Activated T-cell treated with anti-CD3 and anti-CD28 coated beads for 48 hours (primary cell): ENCODE results near the gene OSTN.
"Not testable (repeated sequence)": the region's sequence is repeated elsewhere in the genome, so short reads cannot be mapped to it uniquely, and the experiment has no call there.

Source experiments
- DNase-seq: peaks from one replicate; pipeline ENCODE4 v3.0.0-alpha.2; 2020; ENCODE audit warnings: low read depth

The OSTN gene

DNA sequence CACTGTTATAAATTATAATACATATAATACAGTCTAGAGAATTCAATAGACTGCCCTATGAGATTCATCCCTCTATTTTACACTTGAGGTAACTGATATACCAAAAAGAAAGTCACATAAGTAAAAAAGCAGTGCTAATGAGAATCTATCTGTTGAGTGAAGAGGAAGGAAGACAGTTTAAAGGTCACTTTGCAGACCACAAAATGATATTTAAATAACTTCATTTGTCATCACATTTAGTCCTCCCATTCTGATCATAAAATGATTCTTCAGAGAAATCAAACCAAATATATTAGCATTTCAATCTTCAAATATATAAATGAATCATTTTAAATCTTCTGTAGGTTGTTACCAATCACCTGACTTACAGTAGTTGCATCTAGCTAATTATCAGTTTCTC lies 69.7 kb downstream of the OSTN start:
- DNase-seq, result no peak

DNA sequence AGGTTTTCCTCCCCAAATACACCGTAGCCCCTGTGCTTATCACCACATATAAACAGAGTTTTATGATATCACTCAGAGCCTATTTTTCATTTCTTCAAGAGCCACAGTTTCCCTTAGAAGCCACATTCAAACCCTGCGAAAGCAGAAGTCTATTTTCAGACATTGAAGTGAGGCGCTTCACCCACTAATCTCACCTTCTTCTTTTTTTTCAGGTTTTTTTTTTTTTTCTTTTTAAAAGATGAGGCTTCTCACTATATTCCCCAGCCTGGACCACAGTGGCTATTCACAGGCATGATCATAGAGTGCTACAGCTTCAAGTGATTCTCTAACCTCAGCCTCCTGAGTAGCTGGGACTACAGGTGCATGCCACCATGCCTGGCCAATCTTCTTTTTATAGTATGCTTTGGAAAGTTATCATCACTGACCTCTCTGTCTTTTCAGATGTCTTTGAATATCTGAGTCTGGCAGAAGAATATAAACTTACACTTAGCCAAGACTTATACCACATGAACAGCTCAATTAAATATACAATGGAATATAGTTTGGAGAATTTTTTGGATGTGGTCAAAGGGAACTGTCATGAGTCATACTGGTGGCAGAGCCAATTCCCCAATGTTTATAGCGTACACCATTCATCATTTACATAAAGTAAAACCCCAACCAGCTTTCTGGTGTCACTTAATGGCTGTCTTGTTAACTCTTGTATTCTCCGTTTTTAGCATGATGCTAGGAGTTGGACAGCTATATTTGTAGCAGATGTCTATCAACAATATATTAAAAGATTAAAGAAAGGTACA lies 70.4 kb downstream of the OSTN start:
- DNase-seq, result no peak

DNA sequence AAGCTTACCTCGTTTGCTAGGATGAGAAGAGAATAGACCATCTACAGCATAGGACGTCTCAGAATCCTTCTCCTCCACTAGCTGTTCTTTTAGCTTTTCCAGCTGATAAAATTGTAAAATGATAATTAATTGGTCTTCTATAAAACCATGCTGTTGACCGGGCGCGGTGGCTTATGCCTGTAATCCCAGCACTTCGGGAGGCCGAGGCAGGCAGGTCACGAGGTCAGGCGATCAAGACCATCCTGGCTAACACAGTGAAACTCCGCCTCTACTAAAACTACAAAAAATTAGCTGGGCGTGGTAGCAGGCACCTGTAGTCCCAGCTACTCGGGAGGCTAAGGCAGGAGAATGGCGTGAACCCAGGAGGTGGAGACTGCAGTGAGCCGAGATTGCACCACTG lies 76.2 kb downstream of the OSTN start:
- DNase-seq, result not testable (repeated sequence)

DNA sequence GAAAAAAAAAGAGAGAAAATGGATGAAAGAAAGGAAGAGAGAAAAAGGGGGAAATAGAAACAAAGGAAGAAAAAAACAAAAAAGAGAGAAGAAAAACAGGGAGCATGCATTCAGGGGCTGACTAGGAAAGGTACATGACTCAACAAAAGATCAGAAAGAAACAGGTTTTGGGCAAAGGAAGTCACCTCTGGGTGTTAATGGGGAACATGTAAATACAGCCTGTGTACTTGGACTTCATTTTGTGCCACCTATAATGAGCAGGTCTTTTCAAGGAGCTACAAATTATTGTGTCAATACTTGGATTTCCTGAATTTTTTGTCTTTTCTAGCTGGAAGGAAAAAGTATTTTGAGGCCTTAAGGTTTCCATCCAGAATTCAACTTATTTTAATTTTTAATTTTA lies 76.7 kb downstream of the OSTN start:
- DNase-seq, result no peak

DNA sequence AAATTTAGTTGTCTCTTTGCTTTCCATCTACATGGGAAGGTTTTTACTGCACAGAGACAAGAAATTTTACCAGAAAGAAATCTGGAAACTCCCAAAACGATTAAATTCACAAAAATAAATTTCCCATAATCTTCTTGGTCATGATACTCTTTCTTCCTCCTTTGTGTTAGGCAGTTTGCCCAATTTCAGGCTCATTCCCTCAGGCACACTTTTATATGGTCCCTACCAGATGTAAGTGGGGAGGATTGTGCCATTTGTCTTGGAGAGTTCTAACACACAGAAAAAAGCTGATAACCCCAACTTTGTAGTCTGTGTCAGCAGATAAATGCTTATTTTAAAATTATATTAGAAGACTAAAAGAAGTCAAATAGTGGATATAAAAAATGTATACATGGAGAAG lies 81.1 kb downstream of the OSTN start:
- no peak for DNase-seq

DNA sequence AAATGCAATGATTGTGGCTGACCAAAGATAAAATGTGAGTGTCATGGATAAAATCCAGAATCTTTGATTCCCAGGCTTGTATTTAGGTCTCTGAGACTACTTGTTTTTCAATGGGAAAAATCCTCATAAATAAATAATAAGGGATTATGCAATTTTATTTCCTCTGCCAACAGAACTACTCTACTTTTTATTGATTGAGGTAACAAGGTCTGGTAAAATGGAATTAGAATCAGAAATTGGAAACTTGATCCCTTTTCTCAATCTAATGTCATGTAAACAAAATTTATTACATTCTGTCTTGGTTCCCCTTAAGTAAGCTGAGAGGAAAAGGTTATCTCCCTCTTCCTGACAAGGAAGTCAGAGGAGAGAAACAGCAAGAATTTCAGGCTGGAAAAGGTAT lies 81.8 kb downstream of the OSTN start:
- DNase-seq, result no peak

DNA sequence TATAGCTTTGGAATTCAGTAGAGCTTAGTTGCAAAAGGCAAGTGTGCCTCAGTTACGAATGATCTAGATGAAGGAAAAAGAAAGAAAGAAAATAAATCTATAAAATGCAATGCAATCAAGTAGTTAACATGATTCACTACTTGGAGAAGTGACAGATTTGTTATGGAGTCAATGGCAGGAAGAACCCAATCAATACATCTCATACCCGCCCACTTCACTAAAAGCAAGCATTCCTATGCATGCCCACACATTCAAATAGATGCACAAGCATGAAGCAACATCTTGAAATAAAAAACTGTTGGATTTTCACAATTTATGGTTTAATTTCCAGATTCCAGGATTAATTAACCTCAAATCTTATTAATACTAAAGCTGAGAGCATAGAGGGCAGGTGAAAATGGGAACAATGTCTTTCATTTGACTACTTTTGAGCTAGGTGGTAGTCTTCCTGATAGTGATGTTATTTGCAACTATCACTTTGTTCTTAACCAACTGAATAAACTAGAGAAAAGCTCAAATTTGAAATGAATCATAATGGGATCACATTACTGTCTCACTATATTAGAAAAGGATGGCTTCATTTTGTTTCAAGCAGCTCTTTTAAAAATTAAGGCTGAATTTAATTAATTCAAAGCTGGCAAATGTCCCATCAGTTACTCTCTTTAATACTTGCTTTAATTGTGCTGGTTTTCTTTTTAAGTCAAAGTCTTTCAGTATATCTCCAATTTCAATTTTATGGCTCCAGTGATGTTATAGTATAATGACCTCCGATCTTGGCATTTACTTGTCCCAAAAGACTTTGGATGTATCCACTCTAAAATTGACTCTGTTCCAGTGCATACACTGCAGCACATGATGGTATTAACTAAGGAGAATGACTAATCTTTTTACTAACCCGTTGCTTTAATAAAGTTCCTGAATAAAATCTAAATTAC lies 83.5 kb downstream of the OSTN start:
- no peak for DNase-seq

DNA sequence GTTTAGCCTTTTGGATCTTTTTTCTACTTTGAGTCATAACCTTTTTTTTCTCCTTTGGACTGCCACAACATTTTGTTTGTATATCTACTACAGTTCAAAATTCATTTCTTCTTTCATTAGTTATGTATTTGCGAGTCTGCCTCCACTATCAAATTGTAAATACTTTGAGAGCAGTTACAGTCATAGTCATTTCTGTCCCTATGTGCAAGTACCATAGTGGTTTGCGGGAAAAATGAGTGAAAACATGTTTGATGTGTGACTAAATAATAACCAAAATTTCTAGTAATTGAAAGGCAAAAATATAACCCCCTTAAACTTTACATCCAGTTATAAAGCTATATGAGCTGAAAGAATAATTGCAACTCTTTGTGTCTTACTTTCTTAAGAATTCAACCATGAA lies 84.4 kb downstream of the OSTN start:
- no peak for DNase-seq

DNA sequence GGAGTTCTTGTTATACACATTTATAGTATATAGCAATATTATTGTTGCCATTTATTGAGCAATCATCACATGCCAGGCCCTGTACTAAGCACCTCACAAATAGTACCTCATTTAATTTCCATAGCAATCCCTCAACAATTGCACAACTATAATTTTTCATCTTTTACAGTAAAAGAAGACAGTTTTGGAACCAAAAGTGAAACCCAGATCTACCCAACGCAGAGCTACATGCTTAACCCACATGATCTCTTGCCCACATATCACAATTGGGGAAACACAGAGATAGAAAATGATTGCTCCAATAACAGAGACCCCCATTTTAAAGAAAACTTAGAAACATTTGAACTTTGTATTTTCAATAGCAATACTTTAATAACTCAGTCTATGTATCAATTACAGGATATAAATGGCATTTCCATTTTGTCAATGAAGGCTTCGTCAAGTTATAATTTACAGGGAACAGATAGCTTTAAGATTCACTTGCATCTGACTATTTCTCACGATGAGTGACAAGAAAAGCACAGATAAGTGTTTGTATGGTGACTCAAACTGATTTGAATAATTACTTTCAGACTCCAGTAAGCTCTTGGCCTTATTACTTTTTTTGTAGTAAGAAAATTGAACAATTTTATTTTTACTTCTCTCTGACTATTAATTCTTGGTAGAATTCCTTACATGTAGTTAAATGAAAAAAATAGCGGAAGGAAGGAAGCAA lies 91.4 kb downstream of the OSTN start:
- DNase-seq, result no peak

DNA sequence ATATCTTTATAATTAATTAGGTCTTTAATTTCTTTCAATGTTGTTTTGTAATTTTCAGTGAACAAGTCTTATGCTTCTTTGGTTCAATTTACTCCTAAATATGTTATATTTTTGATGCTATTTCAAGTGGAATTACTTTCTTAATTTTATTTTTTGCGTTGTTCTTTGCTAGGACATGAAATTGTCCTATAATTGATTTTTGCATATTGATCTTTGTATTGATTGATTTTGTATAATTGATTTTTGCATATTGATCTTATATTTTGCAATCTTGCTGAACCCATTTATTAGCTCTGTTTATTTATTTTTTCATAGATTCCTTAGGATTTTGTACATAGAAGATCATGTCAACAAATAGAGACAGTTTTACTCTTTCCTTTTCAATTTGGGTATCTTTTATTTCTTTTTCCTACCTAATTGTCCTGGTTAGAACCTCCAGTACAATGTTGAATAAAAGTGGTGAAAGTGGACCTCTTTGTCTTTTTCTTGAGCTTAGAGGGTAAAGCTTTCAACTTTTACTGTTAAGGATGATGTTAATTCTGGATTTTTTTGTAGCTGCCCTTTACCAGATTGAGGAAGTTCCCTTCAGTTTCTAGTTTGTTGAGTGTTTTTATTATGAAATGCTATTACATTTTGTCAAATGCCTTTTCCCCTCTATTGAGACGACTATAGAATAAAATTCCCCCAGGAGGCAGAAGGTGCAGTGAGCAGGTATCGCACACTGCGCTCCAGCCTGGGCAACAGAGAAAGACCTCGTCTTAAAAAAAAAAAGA lies 93.4 kb downstream of the OSTN start:
- no peak for DNase-seq

DNA sequence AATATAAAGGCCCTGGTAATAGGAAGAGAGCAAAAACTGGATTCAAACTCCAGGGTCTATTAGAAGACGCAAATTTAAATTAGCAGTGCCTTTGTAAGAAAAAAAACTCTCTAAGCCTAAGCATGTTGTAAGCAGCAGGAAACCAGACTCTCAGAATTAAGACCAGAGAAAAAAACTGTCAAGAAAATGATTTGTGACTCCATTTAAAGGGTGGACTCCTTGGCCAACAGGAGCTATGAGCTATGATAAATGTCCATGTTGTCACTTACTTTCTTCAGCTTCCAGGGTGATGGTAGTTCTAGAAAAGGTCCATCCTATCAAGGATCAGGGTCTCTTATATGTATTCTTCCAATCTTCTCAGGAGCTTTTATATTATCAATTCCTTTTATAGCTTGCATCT lies 95.2 kb downstream of the OSTN start:
- DNase-seq, result no peak

DNA sequence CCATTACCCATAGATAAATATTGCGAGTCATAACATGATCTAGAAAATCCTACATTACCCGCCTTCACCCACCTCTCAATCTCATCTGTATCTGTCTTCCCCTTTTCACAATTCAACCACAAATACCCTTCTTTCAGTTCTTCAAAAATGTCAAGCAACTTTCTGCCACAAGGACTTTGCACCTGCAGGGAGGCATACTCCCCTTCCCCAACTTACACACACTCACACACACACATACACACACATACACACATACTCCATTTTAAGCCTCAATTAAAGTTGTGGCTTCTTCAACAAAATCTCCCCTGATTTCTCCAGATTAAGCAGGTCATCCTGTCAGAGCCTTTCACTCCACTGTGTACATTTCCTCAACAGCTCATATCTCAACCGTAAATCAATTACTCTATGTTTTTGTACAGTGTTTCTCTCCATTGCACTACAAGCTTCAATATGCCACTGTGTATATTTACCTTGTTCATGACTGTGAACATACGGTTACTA lies 97.0 kb downstream of the OSTN start:
- DNase-seq, result no peak

DNA sequence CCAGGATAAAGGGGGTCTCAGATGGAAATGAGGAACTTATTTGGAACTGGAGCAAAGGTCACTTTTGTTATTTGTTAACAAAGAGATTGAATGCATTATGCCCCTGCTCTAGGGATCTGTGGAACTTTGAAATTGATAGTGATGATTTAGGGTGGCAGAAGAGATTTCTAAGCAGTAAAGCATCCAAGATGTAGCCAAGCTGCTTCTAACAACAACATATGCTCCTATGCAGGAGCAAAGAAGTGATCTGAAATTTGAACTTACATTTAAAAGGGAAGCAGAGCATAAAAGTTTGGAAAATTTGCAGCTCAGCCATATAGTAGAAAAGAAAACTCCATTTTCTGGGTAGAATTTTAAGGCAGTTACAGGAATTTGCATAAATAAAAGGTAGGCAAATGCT lies 99.8 kb downstream of the OSTN start:
- no peak for DNase-seq

DNA sequence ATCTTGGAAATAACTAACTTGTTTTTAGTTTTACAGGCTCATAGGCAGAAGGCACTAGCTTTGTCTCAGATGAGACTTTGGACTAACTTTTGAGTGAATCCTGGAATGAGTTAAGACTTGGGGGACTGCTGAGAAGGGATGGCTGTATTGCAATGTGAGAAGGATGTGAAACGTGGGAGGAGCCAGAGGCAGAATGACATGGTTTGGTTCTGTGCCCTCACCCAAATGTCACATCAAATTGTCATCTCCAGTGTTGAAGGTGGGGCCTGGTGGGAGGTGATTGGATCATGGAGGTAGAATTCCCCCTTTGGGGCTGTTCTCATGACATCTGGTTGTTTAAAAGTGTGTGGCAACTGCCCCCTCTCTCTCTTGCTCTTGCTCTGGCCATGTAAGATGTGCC lies 101.4 kb downstream of the OSTN start:
- DNase-seq, result no peak

DNA sequence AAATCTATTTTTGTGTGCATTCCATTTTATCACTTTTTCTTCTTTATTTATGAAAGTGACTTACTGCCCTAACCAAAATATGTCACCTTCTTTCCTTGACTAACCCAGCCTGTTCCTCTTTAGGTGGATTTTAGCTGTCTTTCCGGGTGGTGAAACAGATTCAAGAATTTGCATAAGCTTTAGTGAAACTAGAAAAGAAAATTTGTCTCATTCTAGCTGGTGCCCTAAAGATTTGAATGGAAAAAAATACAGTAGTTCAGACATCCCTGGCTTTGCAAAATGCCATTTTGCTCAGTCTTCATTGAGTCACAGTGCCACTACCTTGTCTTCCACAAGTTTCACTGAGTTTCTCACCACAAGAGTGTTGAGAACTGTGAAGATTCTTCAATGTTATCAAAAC lies 102.0 kb downstream of the OSTN start:
- DNase-seq, result no peak

DNA sequence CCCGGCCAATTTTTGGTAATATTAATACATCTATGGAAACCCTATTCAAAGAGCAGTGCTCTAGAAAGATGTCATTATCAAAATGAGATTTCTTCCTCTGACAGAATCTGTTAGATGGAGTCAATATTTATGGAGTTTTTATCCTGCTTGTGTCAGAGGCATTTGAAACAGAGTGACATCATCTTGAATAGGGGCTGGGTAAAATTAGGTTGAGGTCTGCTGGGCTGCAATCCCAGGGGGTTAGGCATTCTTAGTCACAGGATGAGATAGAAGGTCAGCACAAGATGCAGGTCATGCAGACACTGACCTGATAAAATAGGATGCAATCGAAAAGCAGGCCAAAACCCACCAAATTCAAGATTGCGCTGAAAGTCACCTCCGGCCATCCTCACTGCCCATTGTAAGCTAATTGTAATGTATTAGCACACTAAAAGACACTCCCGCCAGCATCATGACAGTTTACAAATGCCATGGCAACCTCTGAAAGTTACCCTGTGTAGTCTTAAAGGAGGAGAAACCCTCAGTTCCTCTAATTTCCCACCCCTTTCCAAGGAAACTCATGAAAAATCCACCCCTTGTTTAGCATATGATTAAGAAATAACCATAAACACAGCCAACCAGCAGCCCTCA lies 102.9 kb downstream of the OSTN start:
- DNase-seq, result no peak

DNA sequence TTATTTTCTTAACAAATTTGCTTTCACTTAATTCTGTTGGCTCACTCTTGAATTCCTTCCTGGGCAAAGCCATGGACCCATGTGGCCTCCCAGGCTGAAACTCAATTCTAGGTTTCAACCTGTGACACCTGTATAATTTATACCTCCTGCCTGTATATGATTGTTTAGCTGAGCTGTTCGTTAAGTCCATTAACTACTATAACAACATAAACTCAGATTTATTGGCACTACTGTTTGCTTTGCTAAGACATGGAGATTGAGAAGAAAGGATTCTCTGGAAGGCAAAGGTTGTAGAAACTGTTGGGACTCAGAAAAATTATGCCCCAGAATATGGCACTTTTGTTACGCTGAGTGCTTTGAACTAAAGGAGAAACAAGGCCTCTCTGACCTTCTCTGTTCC lies 103.4 kb downstream of the OSTN start:
- no peak for DNase-seq

DNA sequence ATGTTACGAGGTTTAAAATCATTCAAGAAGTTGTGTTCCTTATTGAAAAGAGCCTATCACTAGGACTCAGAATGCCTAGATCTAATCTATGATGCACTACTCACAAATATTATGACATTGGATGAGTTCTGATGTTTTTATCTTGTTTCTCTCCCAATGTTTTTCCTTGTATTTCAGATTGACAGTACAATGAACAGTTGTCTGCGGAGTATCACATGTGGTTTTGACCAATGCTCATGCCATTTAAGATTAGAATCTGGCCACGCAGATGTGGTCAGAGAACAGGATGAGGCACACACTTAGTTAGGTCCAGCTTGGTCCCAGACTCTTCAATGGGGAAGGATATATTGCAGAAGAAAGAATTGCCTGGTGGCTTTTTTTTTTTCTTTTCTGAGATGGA lies 104.6 kb downstream of the OSTN start:
- DNase-seq, result no peak

DNA sequence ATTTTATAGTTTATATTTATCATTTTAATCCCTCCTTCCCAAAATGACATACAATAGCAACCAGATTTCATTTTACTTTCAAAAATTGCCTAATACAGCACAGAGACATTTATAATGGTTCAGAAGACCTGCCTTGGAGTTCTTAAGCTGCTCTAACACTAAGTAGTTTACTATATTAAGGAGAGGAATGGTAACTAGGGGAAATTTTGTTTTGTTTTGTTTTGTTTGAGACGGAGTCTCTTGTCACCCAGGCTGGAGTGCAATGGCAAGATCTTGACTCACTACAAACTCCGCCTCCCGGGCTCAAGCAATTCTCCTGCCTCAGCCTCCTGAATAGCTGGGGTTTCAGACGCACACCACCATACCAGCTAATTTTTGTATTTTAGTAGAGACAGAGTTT lies 107.4 kb downstream of the OSTN start:
- no peak for DNase-seq

DNA sequence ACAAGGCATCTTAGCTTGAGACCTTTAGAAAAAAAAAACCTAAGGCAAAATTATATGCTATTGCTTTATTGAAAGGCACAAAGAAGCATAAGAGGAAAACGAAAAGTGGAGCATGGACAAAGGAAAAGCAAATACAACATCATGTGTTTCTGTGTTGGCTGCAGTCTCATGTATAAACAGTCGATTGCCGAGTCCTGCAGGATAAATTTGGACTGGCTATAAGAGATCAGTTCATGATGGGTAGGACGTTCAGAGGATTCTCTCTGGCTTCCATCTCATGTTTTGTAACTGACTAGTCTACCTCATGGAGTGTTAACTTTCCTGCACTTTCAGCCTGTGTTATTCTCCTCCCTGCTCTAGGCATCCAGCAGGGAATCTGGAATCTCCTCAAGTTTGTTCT lies 108.3 kb downstream of the OSTN start:
- DNase-seq, result no peak

DNA sequence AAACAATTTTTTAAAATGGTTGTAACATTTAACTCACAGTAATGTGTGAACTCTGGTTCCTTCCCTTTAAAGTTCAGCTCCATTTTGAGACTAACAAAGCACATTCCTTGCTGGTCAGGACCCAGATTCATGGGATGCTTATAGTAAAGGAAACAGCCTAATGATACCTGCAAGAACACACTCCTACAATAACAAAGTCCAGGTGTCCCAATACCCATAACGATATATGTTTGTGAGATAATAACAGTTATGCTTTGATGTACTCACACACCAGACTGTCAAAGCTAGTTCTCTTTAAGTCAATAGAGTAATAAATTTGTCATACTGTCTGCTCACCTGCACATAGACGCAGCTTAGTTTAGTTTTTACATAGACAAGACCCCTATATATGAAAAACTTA lies 114.3 kb downstream of the OSTN start:
- DNase-seq, result no peak
